ENCODE results near the gene FAM200B.

DNA sequence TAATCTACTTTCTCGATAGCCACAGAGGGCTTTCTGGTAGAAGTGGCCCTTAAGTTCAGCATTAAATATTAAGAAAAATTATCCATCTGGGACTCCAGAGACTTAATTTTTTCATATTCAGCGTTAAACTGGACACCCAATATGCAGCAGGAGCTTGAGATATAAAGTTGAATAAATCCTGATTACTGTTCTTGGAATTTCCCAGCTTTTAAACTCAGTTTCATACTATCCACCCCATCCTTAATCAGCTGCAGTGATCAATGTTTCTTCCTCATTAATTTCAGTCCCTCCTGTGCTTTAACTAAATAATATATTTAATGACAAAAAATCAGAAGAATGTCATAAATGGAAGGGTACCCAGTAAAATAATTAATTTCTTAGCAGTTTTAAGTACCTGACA is 22.8 kb upstream of the FAM200B start:
- TF ChIP-seq EZH2phosphoT487 (IDR thresholded peaks at IDR 0.05; ENCODE audit: insufficient read depth, low read depth) = no peak
- TF ChIP-seq EZH2 (IDR thresholded peaks at IDR 0.05; ENCODE audit: insufficient read depth, poor library complexity, severe bottlenecking) = no peak
